H9 (cell line): Measurements from ENCODE around the gene CORO1C. TPM values are rescaled to one million over a fixed set of nuclear protein-coding genes. Genes with fewer than 3 reads are reported as not detected.
A peak's percentile ranks its signal among the peaks of the same experiment; 100 is the strongest.

Experiments used
- DNase-seq: peaks from one replicate; pipeline ENCODE4 v3.0.0-alpha.2; 2017
- H2AFZ ChIP-seq: one replicate; pipeline ENCODE4 v1.6.1; 2013; ENCODE audit warnings: mild to moderate bottlenecking, low read length, control low read depth, moderate library complexity
- H2AK5ac ChIP-seq: 2 replicates; pipeline ENCODE4 v1.6.1; 2013; ENCODE audit warnings: low read length, control low read depth, mixed read lengths; ENCODE audit not compliant: insufficient read length
- H2BK120ac ChIP-seq: one replicate; pipeline ENCODE4 v1.6.1; 2013; ENCODE audit warnings: low read depth, mild to moderate bottlenecking, low read length, control low read depth, inconsistent platforms; ENCODE audit not compliant: poor library complexity, severe bottlenecking
- H2BK12ac ChIP-seq: 2 replicates; pipeline ENCODE4 v1.6.1; 2013; ENCODE audit warnings: low read length, control low read depth, mixed read lengths, low read depth; ENCODE audit not compliant: insufficient read length
- H2BK15ac ChIP-seq: 2 replicates; pipeline ENCODE4 v1.6.1; 2013; ENCODE audit warnings: low read depth, low read length, control low read depth
- H2BK20ac ChIP-seq: one replicate; pipeline ENCODE4 v1.6.1; 2013; ENCODE audit warnings: low read depth, mild to moderate bottlenecking, low read length, control low read depth, inconsistent platforms; ENCODE audit not compliant: poor library complexity, severe bottlenecking
- H2BK5ac ChIP-seq: 2 replicates; pipeline ENCODE4 v1.6.1; 2013; ENCODE audit warnings: low read length, control low read depth, mixed read lengths; ENCODE audit not compliant: insufficient read length
- H3K14ac ChIP-seq: 2 replicates; pipeline ENCODE4 v1.6.1; 2013; ENCODE audit warnings: low read length, control low read depth; ENCODE audit not compliant: insufficient read depth
- H3K18ac ChIP-seq: 2 replicates; pipeline ENCODE4 v1.6.1; 2013; ENCODE audit warnings: low read depth, mild to moderate bottlenecking, mixed read lengths, low read length, control low read depth; ENCODE audit not compliant: insufficient read length
- H3K23ac ChIP-seq: 2 replicates; pipeline ENCODE4 v1.6.1; 2013; ENCODE audit warnings: low read length, control low read depth, mixed read lengths, low read depth; ENCODE audit not compliant: insufficient read length
- H3K23me2 ChIP-seq: 2 replicates; pipeline ENCODE4 v1.6.1; 2013; ENCODE audit warnings: low read depth, mild to moderate bottlenecking, mixed read lengths, low read length, control low read depth; ENCODE audit not compliant: insufficient read length, poor library complexity, severe bottlenecking
- H3K27ac ChIP-seq: 2 replicates; pipeline ENCODE4 v1.5.1; 2013; ENCODE audit warnings: low read length, control low read depth, mixed read lengths, low read depth; ENCODE audit not compliant: insufficient read length
- H3K27me3 ChIP-seq: 2 replicates; pipeline ENCODE4 v1.6.1; 2013; ENCODE audit warnings: low read length, control low read depth, inconsistent platforms; ENCODE audit not compliant: insufficient read depth
- H3K4ac ChIP-seq: 2 replicates; pipeline ENCODE4 v1.6.1; 2013; ENCODE audit warnings: low read depth, mild to moderate bottlenecking, control low read depth, inconsistent platforms, low read length, moderate library complexity
- H3K4me1 ChIP-seq: 2 replicates; pipeline ENCODE4 v1.6.1; 2013; ENCODE audit warnings: low read length, control low read depth, inconsistent platforms; ENCODE audit not compliant: insufficient read depth
- H3K4me2 ChIP-seq: 2 replicates; pipeline ENCODE4 v1.6.1; 2013; ENCODE audit warnings: low read length, control low read depth, mixed read lengths; ENCODE audit not compliant: insufficient read length, insufficient read depth
- H3K56ac ChIP-seq: 2 replicates; pipeline ENCODE4 v1.6.1; 2013; ENCODE audit warnings: low read depth, mild to moderate bottlenecking, mixed read lengths, low read length, control low read depth; ENCODE audit not compliant: insufficient read length
- H3K79me1 ChIP-seq: 2 replicates; pipeline ENCODE4 v1.6.1; 2013; ENCODE audit warnings: low read depth, mild to moderate bottlenecking, moderate library complexity, low read length, control low read depth, inconsistent platforms; ENCODE audit not compliant: insufficient read depth, poor library complexity, severe bottlenecking
- H3K79me2 ChIP-seq: 2 replicates; pipeline ENCODE4 v1.6.1; 2013; ENCODE audit warnings: low read length, control low read depth, inconsistent platforms; ENCODE audit not compliant: insufficient read depth
- H3K9ac ChIP-seq: 2 replicates; pipeline ENCODE4 v1.6.1; 2013; ENCODE audit warnings: low read length, control low read depth, mixed read lengths; ENCODE audit not compliant: insufficient read length; ENCODE audit errors: extremely low read depth
- H3K9me3 ChIP-seq: one replicate; pipeline ENCODE4 v1.6.1; 2013; ENCODE audit warnings: low read depth, low read length, inconsistent platforms; ENCODE audit not compliant: control insufficient read depth
- H3T11ph ChIP-seq: one replicate; pipeline ENCODE4 v1.6.1; 2013; ENCODE audit warnings: mild to moderate bottlenecking, low read length, control low read depth, inconsistent platforms
- H4K20me1 ChIP-seq: one replicate; pipeline ENCODE4 v1.6.1; 2013; ENCODE audit not compliant: control insufficient read depth, insufficient read length, insufficient read depth
- H4K5ac ChIP-seq: 2 replicates; pipeline ENCODE4 v1.6.1; 2013; ENCODE audit warnings: low read depth, mild to moderate bottlenecking, mixed read lengths, low read length, control low read depth; ENCODE audit not compliant: insufficient read length
- H4K8ac ChIP-seq: replicated peaks from 2 replicates; pipeline ENCODE4 v1.6.1; 2013; ENCODE audit warnings: low read length, control low read depth, mixed read lengths, low read depth; ENCODE audit not compliant: insufficient read length
- H4K91ac ChIP-seq: 2 replicates; pipeline ENCODE4 v1.6.1; 2013; ENCODE audit warnings: low read depth, mild to moderate bottlenecking, moderate library complexity, mixed read lengths, low read length, control low read depth; ENCODE audit not compliant: insufficient read length
- H3K27ac Mint-ChIP-seq, 3 experiments: 2 replicates in 2 of 3; 3 replicates in 1 of 3; pipeline ENCODE4 v1.8.0; 2020 to 2021; ENCODE audit warnings: mixed read lengths in 3 of 3, mild to moderate bottlenecking in 1 of 3, moderate library complexity in 1 of 3
- H3K27me3 Mint-ChIP-seq: 2 replicates; pipeline ENCODE4 v1.8.0; 2021; ENCODE audit warnings: low read depth, mild to moderate bottlenecking, moderate library complexity, mixed read lengths
- H3K36me3 Mint-ChIP-seq, 3 experiments: 2 replicates in 2 of 3; 3 replicates in 1 of 3; pipeline ENCODE4 v1.8.0; 2020 to 2021; ENCODE audit warnings: low read depth in 3 of 3, mixed read lengths in 3 of 3; ENCODE audit not compliant: insufficient read depth in 1 of 3
- H3K4me1 Mint-ChIP-seq, 2 experiments: 2 replicates each; pipeline ENCODE4 v1.8.0; 2020; ENCODE audit warnings: mixed read lengths in 2 of 2
- H3K4me3 Mint-ChIP-seq, 2 experiments: 2 replicates in 1 of 2; 3 replicates in 1 of 2; pipeline ENCODE4 v1.8.0; 2020 to 2021; ENCODE audit warnings: mild to moderate bottlenecking in 2 of 2, mixed read lengths in 2 of 2, moderate library complexity in 1 of 2
- H3K9me3 Mint-ChIP-seq, 2 experiments: 2 replicates in 1 of 2; 3 replicates in 1 of 2; pipeline ENCODE4 v1.8.0; 2020; ENCODE audit warnings: mild to moderate bottlenecking in 2 of 2, mixed read lengths in 2 of 2, moderate library complexity in 1 of 2
- CTCF ChIP-seq: fragments of 200-600 bp; sonication (generic); conservative IDR thresholded peaks from 3 replicates; pipeline ENCODE4 v1.8.0; 2021; ENCODE audit warnings: antibody characterized with exemption, mild to moderate bottlenecking
- WGBS: extraction: QIAGEN DNeasy Blood & Tissue Kit; methylation state at CpG from one replicate; pipeline ENCODE4 v1.1.7; 2013; ENCODE audit warnings: missing lambda C conversion rate, low lambda C conversion rate, mixed read lengths; ENCODE audit not compliant: insufficient read length; ENCODE audit errors: extremely low coverage; 5-methylcytosine and 5-hydroxymethylcytosine counted together
- total RNA-seq: library from RNA; stranded (reverse); gene quantifications from 2 replicates; pipeline ENCODE4 v1.2.1, GENCODE V29; 2021

Gene CORO1C
- total RNA-seq, 1 experiment from 2014 or later: 154 TPM

GRCh38 chr12:108642269-108642870 lies 88.9 kb downstream of the CORO1C start:
- H3K27ac ChIP-seq: no peak overlapping the region

More at GRCh38 chr12:108642269-108642870, 88.9 kb downstream of the CORO1C start:
- Histone ChIP-seq H3K9me3 (no peaks in the 10 kb centered on the region), H2BK5ac (no peak overlapping the region), H2BK20ac (no peak overlapping the region), H3K79me1 (no peaks in the 10 kb centered on the region), H2AK5ac (no peak overlapping the region), H4K8ac (no peak overlapping the region), H3K18ac (no peak overlapping the region), H3K79me2 (no peaks in the 10 kb centered on the region), H3T11ph (no peak overlapping the region), H3K4me1 (peaks cover 4% of the 10 kb centered on the region; the same call in 1 of the 2 replicates), H2AFZ (no peak overlapping the region), H2BK12ac (no peak overlapping the region), H3K27me3 (no peaks in the 10 kb centered on the region), H4K5ac (no peak overlapping the region), H3K4me2 (no peak overlapping the region), H2BK15ac (no peak overlapping the region), H3K56ac (no peak overlapping the region), H3K4ac (no peak overlapping the region), H3K23ac (no peak overlapping the region), H3K23me2 (no peaks in the 10 kb centered on the region), H4K91ac (no peak overlapping the region), H3K14ac (no peak overlapping the region), H2BK120ac (no peak overlapping the region), H4K20me1 (no peaks in the 10 kb centered on the region), H3K9ac (no peak overlapping the region)
- TF ChIP-seq CTCF: no peak
- Mint-ChIP-seq H3K4me3 (no peak overlapping the region), H3K27ac (peak overlapping the region in 2 of 3 experiments; percentile 6 to 75; a peak in 4 of 7 replicates), H3K9me3 (no peaks in the 10 kb centered on the region), H3K4me1 (peaks cover 46 to 47% of the 10 kb centered on the region in 2 experiments), H3K36me3 (peaks cover 10 to 37% (median 24%) of the 10 kb centered on the region in 3 experiments), H3K27me3 (no peaks in the 10 kb centered on the region)
- WGBS: no CpG with 5 or more reads among the region's 16 CpGs
- no peak for DNase-seq
